ENCODE data around the gene SSBP3.
A peak's percentile ranks its signal among the peaks of the same experiment; 100 is the strongest.
"Not testable (repeated sequence)": the region's sequence is repeated elsewhere in the genome, so short reads cannot be mapped to it uniquely, and the experiment has no call there.

Gene SSBP3

DNA sequence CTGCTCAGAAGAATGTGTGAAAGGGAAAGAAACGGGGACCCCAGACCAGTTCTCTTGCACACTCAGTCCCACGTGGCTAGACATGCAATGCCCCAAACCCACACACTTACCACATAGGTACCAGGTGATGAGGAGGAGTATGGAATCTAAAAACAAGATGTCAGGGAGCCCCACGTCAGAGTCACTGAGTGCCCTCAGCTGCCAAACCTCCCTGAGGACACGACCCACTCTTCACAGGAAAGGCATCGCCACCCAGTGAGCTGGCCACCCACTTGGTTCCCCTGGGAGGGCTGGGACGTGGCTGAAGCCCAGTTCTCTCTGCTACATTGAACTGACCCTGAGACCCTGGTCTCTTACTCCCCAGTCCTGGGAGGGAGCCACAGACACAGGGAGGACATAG, 164.8 kb downstream of the SSBP3 start:
- no peak for DNase-seq (ENCODE audit: low spot score)

- DNase-seq (ENCODE audit: low spot score): no peak
Observed at GRCh38 chr1:54240741-54241335, 165.4 kb downstream of the SSBP3 start.

- DNase-seq (ENCODE audit: low spot score): no peak
Observed at GRCh38 chr1:54239631-54240031, 166.6 kb downstream of the SSBP3 start.

GRCh38 chr1:54239035-54239383, 167.2 kb downstream of the SSBP3 start:
- DNase-seq (ENCODE audit: low spot score): no peak

DNA sequence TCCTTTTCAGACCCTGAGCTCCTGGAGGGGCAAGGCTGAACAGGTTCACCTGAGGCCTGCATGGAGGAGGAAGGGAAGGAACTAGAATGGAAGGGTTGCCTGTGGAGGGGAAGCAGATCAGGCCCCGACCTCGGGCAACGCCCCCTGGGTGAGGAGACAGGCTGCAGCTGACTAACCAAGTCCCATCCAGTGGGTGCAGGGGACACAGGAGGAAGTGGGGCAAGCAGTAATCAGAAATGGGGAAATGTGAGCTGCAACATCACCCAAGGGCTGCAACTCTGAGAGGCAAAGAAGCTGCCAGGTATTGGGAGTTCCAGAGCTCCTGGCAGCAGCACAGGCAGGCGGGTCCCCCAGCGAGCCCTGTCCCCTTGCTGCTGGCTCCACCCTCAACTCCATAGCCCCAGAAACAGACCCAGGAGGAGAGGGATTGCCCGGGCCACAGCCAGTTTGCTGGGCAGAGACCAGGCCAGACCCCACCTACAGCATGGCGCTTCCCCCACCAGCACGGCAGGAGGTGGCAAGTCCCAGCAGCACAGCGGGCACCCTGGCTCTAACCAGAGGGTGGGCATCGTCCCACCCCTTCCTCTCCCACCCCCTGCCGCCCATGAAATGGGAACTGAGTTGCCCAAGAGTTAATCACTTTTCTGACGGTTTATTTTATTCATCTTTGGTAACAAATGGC, 167.7 kb downstream of the SSBP3 start:
- DNase-seq (ENCODE audit: low spot score): no peak

GRCh38 chr1:54237586-54237985, 168.6 kb downstream of the SSBP3 start:
- DNase-seq (ENCODE audit: low spot score): no peak

DNA sequence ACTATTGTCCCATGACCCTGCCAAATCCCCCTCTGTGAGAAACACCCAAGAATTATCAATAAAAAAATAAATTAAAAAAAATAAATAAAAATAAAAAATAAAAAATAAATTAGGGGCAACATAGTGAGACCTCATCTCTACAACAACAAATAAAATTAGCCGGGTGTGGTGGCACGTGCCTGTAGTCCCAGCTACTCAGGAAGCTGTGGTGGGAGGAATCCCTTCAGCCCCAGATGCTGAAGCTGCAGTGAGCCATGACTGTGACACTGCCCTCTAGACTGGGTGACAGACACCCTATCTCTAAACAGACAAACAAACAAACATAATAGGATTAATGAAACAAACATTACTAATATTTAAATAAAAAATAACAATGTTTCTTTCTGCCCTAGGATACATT, 171.9 kb downstream of the SSBP3 start:
- no peak for DNase-seq (ENCODE audit: low spot score)

DNA sequence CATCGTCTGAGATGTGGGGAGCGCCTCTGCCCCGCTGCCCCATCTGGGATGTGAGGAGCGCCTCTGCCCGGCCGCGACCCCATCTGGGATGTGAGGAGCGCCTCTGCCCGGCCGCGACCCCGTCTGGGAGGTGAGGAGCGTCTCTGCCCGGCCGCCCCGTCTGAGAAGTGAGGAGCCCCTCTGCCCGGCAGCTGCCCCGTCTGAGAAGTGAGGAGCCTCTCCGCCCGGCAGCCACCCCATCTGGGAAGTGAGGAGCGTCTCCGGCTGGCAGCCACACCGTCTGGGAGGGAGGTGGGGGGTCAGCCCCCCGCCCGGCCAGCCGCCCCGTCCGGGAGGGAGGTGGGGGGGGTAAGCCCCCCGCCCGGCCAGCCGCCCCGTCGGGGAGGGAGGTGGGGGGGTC, 173.0 kb downstream of the SSBP3 start:
- not testable (repeated sequence) for DNase-seq (ENCODE audit: low spot score)

GRCh38 chr1:54230507-54231339, 175.5 kb downstream of the SSBP3 start:
- no peak for DNase-seq (ENCODE audit: low spot score)

GRCh38 chr1:54229281-54229891, 176.8 kb downstream of the SSBP3 start:
- DNase-seq (ENCODE audit: low spot score): peak; percentile 54

- DNase-seq (ENCODE audit: low spot score): no peak
Observed at GRCh38 chr1:54228638-54229079, 177.5 kb downstream of the SSBP3 start.

DNA sequence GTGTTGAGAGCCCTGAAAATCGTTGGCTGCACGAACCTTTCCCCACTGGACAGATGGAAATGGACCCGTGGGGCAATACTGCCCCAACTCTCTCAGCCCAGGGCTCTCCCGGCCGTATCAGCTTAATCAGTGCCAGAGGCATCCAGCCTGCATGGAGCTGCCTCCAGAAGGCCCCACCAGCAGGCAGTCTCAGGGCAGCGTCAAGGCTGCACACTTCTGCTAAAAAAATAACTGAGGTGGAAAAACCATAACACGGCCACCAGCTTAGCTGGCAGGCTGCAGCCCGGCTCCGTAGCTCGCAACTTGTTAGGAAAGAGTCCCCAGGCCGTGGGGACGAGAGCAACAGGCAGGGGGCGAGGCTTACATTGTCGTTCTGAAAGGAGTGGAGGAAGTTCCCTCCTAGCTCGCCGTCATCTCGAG, 178.3 kb downstream of the SSBP3 start:
- no peak for DNase-seq (ENCODE audit: low spot score)

DNA sequence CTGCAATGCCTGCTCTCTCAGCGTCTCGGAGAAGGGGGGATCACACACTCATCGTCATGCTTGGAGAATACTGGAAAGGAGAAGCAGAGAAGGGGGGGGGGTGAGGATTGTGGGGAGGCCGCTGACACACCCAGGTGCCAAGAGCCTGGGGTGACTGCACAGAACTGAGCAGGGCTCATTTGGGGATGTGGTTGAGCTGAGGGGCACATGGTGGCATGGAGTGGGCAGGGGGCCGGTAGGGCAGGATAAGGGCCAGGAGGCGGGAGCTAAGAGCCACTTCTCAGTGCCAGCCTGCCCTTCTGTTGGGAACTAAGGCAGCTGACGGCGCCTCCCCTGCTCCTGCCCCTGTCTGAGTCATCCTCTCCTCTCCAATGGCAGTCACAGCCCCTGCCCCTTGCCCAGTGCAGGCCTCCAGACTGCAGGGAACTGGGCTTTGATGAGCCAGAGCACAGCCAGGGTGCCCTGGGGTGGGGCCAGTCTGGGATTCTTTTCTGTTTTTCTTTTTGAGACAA, 179.0 kb downstream of the SSBP3 start:
- peak; percentile 18 for DNase-seq (ENCODE audit: low spot score)

GRCh38 chr1:54225986-54226559, 180.1 kb downstream of the SSBP3 start:
- DNase-seq (ENCODE audit: low spot score): no peak

DNA sequence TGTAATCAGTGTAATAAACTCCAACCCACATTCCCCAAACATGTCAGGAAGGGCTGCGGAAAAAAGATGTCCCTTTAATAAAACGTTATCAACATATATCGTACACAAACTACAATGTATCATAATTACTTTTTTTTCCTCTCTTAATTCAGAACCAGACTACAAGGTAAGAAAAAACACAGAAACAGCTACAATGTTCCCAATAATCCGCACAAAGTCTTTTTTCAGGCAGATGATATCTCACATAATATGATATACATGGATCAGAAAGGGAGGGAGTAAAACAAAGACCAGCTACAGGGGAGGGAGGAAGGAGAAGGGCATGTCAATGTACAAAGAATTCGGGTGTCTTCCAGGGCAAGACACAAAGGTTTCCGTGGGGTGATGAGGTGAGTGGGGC, 180.8 kb downstream of the SSBP3 start:
- DNase-seq (ENCODE audit: low spot score): no peak

DNA sequence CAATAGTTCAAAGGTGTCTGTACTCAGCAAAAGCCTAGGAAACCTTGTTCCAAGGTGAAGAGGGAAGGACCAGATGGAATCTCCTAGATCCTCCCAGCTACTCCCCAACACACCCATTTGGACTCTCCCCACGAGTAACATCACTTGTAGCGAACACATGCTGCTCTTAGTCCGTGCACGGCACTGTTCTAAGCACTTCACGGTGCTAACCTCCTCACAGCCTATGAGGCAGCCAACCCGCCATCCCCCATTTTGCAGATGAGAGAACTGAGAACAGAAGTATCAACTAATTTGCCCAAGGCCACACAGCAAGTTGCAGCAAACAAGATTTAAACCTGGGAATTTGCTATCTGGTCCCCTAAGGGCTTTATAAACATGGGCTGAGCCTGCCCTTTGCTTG, 182.0 kb downstream of the SSBP3 start:
- no peak for DNase-seq (ENCODE audit: low spot score)

- no peak for DNase-seq (ENCODE audit: low spot score)
Observed at GRCh38 chr1:54223441-54224202, 182.6 kb downstream of the SSBP3 start.

DNA sequence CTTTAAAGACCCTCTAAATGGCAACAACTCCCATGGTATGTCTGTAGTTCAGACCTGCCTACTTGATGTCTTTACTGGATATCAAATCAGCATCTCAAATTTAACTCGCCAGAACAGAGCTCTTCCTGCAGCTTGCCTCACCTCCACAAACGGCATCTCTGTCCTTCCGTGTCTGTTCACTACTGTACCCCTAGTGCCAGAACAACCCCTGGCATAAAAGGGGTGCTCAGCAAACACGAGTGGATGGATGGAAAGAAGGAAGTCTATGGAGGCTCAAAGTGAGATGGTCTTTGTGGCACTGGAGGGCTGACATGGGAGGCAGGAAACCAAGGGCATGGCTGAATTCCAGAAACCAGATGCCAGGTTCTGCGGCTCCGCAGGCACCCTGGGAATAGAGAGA, 183.5 kb downstream of the SSBP3 start:
- no peak for DNase-seq (ENCODE audit: low spot score)

- DNase-seq (ENCODE audit: low spot score): no peak
Observed at GRCh38 chr1:54221867-54222484, 184.2 kb downstream of the SSBP3 start.

GRCh38 chr1:54221113-54221834, 184.9 kb downstream of the SSBP3 start:
- no peak for DNase-seq (ENCODE audit: low spot score)
